ENCODE measurements around the gene SNCAIP.

SNCAIP gene

DNA sequence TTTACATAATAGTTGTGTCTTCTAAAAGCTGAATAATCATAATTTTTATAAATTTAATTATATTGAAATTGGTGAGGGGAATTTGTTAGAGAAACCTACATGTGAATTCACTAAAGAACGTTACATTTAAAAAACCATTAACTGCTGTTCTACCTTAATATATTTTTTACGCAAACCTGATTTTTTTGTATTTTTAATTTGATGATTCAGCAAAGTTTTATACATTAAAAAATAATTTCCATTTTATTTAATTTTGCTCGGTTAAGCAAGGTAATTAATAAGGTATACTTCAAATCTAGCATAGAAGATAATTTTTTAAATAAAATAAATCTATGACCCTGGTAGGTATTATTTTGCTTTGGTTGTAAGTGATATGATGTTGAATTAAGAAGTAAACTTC is 114.3 kb downstream of the SNCAIP start:
- no peak for DNase-seq (ENCODE audit: low read depth in 2 of 2)

DNA sequence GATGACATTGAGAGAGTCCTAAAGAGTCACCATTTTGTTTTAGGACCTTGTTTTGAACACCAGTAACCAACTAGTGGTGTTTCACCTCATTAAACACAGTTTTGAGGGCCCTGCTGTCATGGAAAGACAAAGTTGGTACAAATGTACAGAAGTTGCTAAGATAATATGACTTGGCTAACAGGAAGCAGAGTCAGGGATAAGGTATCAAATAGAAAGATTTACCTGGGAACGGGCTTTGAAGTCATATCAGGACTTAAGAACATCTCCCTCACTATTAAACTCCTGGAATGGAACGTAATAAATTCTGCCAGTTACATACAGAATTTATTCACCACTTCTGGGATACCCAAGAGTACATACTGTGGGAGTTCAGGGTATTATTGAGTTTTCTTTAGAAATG is 115.6 kb downstream of the SNCAIP start:
- no peak for DNase-seq (ENCODE audit: low read depth in 2 of 2)

DNA sequence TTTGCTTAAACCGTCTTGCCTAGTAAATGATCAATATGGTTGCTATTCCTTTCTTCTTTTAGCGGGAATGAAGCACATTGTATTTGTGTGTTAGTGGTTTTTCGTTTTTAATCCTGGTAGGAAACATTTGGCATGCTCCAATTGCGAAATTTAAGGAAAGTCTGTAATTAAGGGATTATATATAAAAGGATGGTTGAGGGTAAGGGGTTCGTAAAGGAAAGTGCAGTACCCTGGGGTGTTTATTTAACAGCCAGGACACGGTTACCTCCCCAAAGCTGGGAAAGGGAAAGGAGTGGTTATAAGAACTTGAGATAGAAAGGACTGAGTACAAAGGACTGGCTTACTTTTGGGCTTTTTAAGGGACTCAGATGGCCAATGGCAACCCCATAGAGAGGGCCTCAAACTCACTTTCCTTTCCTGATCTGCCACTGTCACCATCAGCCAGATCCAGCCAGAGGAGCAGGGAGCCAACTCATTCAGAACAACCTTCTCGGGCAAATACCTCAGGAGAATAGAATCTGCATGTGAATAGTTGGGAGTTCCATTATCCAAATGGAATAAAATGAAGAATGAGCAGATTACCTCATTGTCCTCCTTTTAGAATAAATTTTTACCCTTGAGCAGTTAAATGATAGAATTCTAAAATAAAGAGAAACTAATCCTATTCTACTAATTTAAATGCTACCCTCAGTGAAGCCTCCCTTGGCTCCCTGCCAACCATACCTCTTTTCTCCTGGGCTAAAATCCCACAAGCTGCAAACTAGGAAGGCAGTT is 117.7 kb downstream of the SNCAIP start:
- DNase-seq (ENCODE audit: low read depth in 2 of 2) = no peak

DNA sequence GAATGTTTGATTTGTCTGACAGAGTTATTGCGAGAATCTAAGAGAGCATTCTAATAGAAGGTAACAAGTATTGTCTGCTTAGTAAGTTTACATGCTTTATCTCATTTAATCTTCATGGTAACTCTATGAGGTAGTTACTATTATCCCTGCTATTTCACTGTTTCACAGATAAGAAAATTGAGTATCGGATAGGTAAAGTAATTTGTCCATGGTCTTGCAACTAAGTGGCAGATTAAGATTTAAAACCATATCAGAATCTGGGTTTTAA is 118.2 kb downstream of the SNCAIP start:
- DNase-seq (ENCODE audit: low read depth in 2 of 2) = no peak

DNA sequence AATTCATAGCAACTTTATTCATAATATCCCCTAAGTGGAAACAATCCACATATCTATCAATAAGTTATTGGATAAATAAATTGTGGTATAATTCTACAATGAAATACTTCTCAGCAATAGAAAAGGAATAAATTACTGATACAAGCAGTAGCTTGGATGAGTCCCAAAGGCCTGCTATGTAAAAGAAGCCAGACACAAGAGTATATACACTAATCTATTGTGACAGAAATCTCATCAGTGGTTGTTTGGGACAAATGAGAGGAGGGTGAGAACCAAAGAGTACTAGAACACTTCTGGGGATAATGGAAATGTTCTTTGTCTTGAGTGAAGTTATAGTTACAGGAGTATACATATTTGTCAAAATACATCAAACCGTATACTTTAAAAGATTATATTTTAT is 119.3 kb downstream of the SNCAIP start:
- no peak for DNase-seq (ENCODE audit: low read depth in 2 of 2)

DNA sequence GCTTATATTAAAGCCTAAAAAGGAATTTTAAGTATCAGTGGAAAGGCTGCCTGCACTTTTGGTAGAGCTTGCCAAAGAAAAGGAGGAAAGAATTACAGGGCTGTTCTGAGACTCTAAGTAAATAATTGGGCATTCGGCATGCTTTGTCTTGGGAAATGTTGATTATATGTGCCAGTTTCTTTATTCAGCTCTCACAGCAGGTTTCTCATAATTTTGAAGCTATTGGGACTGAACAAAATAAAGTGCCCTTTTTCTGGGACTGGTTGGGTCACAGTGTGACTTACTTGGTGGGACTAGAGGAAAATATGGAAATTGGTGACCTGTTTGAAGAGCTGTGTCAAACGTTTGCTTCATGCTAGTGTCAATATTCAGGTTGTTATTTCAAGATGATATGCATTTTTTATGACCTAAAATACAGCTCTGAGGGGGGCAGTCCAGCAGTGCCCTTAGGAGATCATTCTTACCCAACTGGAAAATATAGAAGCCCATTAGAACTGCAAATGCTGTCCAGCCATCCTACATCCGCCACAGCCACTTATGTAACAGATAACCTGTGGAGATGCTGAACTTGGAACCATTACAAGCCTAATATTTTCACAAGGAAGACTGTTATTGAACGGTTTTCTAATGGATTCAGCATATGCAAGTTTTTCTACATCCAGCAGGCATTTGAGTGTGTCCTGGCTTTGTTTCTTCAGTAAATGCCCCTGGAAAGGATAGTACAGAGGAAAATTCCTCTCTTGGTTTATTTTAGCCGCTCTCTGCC is 122.4 kb downstream of the SNCAIP start:
- DNase-seq (ENCODE audit: low read depth in 2 of 2) = no peak

DNA sequence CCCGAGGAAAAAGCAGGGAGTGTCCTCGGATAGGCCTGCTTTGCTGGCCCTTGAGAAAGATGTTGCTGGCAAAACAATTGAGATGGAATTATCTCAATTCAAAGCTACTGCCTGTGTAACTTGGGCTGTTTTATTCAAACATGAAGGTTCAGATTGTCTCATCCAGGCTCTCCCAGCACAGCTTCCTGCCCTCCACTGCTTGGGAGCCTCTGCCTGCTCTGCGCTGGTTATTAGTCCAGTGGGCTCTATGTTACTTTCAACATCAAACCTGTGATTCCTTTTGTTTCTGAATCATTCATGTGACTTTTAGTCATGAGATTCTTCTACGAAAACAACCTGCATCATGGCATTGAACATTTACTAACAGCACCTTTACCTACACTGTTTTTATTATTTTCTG is 123.2 kb downstream of the SNCAIP start:
- DNase-seq (ENCODE audit: low read depth in 2 of 2) = no peak

DNA sequence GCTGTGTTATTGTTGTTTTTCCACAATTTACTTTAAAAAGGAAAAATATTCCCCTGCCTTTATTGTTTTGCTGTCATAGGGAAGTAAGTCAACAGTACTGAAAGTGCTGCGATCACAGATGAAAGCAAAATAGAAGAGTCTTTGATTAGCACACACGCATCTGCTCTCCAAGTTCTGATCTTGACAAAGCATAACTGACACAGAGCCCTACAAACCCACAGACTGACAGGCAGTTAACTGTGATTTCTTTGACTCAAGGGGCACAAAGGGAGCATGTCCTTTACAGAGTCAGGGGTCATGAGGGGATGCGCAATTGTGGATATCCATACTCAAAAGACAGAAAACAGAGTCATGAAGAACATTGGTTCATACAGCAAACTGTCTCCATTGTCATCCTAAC is 123.7 kb downstream of the SNCAIP start:
- no peak for DNase-seq (ENCODE audit: low read depth in 2 of 2)

DNA sequence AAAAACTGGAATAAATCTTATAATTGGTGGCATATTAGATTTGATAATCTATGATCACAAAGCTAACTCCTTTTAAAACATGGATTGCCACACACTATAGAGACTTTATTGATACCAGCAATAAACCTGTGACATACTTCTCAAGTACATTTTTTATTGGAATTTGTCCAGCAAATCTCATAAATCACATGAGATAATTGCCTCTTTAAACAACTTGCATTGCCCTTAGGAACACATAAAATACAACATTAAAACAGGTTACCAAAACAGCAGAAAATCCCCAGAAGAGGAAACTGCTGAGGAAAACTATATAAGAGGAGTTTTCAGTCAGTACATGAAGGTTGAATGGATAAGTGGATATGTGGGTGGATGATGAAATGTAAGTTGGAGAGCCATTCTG is 124.6 kb downstream of the SNCAIP start:
- DNase-seq (ENCODE audit: low read depth in 2 of 2) = no peak

DNA sequence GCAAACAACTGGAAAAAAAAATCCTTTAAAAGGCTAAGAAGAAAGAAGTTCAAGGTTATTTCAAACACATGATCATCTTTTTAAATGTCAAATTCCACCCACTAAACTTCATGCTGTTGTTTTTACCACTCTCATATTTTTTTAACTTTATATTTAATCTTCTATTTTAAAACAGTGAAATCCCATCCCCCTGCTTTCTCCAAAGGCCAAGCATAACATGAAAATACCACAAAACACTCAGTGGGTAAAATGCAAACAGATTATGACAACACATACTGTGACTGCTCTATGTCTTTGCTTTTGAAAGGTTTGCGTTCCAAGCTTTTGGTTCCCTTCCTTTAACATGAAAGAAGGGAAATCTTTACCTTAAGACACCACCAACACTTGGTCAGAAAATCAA is 127.6 kb downstream of the SNCAIP start:
- no peak for DNase-seq (ENCODE audit: low read depth in 2 of 2)

DNA sequence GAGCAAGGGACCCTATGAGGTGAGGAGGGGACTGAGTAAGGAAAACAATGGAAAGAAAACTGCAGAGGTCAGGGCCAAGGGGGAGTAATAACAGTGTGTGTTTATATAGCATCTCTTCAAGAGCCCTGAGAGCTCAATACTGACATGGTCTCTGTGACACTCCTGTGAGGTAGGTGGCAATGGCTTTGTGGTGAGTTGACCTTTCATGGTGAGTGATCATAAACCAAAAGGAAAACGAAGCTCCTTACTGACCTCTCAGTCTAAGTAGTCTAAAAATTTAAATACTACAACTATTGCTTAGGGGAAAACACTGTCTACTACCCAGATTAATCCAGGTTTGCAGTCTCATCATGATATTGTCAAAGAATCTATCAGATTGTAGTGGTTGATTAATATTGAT is 130.9 kb downstream of the SNCAIP start:
- DNase-seq (ENCODE audit: low read depth in 2 of 2) = no peak

DNA sequence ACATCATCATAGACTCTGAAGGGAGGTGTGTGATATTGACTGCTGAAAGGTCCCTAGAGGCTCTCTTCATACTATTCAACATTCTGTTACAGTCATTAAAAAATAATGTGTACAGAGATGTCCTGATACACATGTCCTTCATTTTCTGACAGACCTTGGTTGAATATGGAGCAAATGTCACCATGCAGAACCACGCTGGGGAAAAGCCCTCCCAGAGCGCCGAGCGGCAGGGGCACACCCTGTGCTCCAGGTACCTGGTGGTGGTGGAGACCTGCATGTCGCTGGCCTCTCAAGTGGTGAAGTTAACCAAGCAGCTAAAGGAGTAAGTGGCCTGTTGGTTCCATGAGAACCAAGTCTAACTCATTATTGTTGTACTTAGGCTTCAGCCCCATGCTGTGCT is 132.4 kb downstream of the SNCAIP start:
- DNase-seq (ENCODE audit: low read depth in 2 of 2) = no peak

DNA sequence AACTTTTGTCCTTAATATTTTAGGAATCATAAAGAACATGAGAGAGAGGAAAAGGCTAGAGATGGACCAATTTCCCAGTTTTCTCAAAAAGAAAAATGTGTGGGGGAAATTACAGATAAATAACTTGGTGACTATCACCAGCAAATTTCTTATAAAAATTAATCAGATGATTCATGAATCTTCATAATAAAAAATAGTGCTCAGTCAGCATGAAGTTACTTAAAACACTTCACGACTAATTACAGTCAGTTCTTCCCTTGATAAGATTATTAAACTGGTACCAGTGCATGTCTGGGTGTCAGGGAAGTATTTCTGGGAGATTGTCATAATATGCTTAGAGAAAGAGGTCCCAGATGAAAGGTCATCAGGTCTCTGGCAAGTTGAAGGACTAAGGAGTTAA is 133.0 kb downstream of the SNCAIP start:
- no peak for DNase-seq (ENCODE audit: low read depth in 2 of 2)

DNA sequence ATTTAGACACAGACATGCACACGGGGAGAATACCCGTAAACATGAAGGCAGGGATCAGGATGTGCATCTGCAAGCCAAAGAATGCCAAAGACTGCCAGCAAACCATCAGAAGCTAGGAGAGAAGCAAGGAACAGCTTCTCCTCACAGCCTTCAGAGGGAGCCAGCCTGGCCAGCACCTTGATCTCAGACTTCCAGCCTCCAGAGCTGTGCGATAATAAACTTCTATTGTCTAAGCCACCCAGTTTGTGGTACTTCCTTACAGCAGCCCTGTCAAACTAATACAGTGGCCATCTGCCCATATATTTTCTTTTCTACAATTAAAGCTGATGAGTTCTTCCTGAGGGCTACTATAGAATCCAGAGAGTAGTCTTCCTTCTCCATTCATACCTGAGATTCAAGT is 135.0 kb downstream of the SNCAIP start:
- DNase-seq (ENCODE audit: low read depth in 2 of 2) = no peak

DNA sequence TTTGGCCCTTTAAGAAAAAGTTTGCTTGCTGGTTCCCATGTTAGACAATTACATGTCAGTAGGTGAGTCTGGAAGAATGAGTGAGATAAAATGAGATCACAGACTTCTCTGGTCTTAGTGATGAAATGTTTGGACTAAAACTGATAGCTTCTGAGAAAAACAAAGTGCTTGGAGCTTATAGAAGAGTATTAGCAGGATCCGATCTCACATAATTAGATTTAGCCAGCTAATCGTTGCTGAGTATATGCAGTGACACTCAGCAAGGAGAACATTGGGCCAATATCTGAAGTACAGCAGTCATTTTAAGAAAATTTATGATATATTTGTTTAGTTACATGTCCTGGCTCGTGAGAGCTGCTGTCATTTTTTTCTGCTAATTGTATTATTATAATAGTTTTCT is 135.8 kb downstream of the SNCAIP start:
- no peak for DNase-seq (ENCODE audit: low read depth in 2 of 2)

DNA sequence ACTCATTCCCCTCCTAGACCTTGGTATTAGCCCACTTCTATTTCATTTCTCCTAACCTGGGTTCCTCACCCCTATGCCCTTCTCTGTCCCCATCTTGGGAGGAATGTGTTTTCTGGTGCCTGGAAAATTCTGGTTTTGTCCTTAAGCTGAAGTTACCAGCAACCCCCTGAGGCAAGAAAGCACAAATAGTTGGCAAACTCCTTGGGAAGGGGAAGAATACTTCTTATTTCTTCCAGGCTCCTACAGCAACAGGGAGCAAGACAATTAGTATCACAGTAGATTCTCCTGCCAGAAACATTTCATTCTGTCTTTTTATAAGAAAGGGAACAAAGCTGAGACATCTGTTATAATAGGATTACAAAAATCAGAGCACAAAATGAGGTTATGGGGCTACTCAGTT is 142.5 kb downstream of the SNCAIP start:
- no peak for DNase-seq (ENCODE audit: low read depth in 2 of 2)

DNA sequence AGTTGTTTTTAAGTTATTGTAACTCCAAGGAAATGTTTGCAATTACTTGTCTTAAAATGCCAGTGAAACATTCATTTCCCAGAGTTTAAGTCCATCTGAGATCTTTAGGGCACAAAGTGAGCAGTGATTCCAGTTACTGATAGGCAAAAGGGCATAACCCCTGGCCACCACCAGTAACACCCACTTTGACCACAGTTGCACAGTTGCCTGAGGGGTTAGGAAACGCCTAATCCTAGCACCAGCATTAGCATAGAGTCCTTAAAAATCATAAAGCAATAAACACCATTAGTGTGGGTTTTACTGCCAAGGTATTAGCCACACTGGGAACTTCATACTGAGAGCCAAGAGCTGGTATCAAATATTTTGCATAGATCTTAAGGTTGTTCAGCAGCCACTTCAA is 143.9 kb downstream of the SNCAIP start:
- no peak for DNase-seq (ENCODE audit: low read depth in 2 of 2)

DNA sequence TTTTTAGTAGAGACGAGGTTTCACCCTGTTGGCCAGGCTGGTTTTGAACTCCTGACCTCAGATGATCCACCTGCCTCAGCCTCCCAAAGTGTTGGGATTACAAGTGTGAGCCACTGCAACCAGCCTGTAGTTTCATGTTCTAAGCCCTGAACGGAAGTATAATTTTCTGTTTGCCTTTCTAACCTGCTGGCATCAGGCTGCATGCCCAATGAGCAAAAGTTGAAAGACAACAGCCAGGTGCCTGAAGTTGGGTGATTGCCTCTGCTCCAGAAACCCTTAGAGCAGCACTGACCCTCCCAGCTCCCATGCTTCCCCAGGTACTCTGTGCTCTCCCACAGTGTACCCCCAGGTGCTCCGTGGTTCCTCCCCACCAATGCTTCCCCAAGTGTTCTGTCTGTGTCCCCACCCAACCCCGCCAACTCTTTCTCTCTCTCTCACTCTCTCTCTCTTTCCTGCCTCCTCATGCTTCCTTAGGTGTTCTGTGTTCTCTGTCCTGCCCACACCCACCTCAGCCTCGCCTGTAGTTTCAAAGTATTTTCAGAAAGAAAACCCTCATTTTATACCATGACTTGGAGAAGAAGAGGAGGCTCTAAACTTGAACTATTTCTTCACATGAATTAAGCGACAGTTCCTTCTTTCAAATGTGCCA is 145.3 kb downstream of the SNCAIP start:
- no peak for DNase-seq (ENCODE audit: low read depth in 2 of 2)

DNA sequence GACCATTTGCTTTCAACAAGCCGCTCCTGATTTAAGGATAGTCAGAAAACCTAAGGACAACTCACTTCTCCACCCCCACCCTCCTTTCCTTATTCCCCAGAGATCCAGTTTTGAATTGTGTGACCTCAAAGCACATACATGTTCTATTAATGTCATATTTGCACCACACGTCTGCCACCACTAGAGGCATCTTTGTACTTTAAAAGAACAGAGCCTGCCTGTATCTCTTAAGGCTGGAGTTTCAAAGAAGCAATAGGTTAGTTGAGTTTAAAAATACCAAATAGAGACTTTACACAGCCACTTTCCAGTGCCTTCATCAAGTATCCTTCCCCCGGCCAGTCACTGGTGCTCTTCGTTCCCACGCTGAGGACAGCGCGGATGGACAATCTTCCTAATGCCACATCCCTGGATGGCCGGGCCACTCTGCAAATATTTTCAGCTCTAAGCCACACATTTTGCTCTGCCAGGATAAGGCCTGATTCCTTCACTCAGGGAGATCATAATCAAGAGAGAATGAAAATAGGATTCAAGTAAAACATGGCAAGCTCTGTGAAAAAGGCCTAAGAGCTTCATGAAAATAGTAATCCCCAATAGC is 146.3 kb downstream of the SNCAIP start:
- DNase-seq (ENCODE audit: low read depth in 2 of 2) = no peak

DNA sequence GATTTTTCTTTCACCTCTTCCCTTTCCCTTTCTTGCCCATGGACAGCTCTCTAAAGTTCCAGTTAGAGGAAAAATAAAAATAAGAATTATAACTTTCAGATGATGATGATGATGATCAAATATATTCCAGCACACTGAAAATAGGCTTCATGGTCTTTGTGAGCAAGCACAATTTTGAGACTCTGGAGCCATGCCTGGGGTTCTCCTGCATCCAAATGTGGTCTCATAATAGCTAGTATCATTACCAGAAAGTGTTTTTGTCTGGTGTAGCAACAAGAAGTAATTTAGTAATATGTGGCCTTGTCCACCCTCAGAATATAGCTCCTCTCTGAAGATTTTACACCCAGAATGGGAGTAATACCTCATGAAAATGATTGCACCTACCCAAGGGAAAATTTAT is 150.4 kb downstream of the SNCAIP start:
- DNase-seq (ENCODE audit: low read depth in 2 of 2) = no peak

DNA sequence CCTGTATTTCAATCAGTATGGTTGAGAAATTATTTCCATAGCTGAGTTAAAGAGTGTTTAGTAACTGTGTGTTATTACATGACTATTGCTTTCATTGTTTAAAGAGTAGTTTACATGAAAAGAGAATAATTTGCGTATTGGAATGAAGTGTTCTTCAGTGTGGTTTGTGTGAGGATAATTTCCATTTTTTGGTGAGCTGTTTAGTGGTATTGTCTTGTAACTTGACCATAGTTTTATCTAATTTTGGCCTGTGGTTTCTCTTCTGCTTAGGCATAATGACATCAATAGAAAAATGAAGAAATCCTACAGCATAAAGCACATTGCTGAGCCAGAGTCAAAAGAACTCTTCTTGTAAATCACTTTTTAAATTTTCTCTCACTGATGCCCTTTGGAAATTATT is 151.2 kb downstream of the SNCAIP start:
- DNase-seq (ENCODE audit: low read depth in 2 of 2) = no peak

DNA sequence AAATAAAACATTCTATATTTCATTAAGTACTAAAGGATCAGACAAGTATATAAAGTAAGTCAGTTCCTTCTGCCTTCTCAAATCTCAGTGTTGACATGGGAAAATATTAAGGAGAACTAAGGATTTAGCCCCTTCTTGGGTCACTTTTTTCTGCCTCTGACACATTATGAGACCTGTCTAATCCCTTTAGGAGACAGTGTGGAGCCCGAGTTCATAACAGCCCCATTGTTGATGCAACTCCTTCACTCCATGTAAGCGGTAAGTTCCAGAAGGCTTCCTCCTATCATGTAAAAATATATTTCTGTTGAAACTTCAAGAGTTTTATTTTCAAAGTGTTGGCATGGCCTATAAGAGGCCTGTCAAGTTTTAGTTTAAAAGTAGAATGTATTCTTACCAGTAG is 152.2 kb downstream of the SNCAIP start:
- DNase-seq (ENCODE audit: low read depth in 2 of 2) = no peak

DNA sequence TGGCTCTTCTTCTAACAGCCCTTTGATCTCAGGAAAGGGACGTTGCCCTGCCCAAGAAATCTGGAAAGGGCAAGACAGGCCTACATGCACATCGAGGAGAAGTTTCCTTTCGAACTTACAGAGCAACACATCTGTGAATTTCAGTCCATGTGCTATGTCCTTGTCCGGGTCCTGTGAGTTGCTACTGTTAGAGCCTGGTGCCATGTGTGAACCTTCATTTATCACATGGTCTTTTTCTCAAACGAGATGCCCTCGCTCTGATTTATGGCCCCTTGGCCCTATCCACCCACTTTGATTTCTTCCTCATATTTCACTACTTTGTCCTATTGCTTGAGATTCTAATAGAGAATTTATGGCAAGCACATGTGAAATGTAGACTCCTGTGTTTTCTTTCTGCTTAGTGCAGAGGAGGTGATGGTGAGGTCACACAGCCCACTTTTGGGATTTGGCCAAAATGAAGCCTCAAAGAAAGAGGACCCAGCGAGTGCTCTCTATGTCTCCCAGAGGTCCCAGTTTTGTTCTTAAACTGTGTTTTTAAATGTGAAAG is 153.1 kb downstream of the SNCAIP start:
- no peak for DNase-seq (ENCODE audit: low read depth in 2 of 2)
